GM12878 (cell line): ENCODE results near the gene DGKE.

ENCODE experiments used
- CBFB ChIP-seq: IDR thresholded peaks from 2 replicates; pipeline ENCODE4 v1.6.1; 2016; ENCODE audit warnings: antibody characterized with exemption, low read depth
- CHD4 ChIP-seq: fragments of 200-600 bp; sonication (generic); IDR thresholded peaks from 2 replicates; pipeline ENCODE4 v1.6.1; 2016; ENCODE audit warnings: mild to moderate bottlenecking
- EP300 ChIP-seq, 2 experiments: fragments of 150-350 bp in 1 of 2; IDR thresholded peaks; 2 replicates each; pipeline ENCODE4 v1.6.1; 2011 to 2012; ENCODE audit warnings: low read depth in 2 of 2, low read length in 2 of 2, borderline replicate concordance in 1 of 2, improper control_type of control experiment in 1 of 2, inconsistent platforms in 1 of 2; ENCODE audit not compliant: control insufficient read depth in 1 of 2
- KAT2A ChIP-seq: conservative IDR thresholded peaks from 2 replicates; pipeline ENCODE4 v1.6.1; 2011; ENCODE audit warnings: low read depth, low read length; ENCODE audit not compliant: control insufficient read depth
- NR2C2 ChIP-seq: IDR thresholded peaks from 2 replicates; pipeline ENCODE4 v1.6.1; 2011; ENCODE audit warnings: borderline replicate concordance, low read depth; ENCODE audit not compliant: control insufficient read depth, insufficient read length
- TF ChIP-seq, protein P1 (sequence below), 3 experiments: IDR thresholded peaks in 2 of 3; conservative IDR thresholded peaks in 1 of 3; 2 replicates each; pipeline ENCODE4 v1.5.1; 2011; ENCODE audit warnings: low read depth in 3 of 3, low read length in 3 of 3, mild to moderate bottlenecking in 3 of 3, control low read depth in 2 of 3, moderate library complexity in 2 of 3, inconsistent platforms in 1 of 3, mixed read lengths in 1 of 3; ENCODE audit not compliant: control insufficient read depth in 2 of 3, insufficient read depth in 1 of 3; ENCODE audit errors: extremely low read depth in 1 of 3

GRCh38 chr17:56817066-56817465, 16.9 kb upstream of the DGKE start:
- TF ChIP-seq, protein P1, sequence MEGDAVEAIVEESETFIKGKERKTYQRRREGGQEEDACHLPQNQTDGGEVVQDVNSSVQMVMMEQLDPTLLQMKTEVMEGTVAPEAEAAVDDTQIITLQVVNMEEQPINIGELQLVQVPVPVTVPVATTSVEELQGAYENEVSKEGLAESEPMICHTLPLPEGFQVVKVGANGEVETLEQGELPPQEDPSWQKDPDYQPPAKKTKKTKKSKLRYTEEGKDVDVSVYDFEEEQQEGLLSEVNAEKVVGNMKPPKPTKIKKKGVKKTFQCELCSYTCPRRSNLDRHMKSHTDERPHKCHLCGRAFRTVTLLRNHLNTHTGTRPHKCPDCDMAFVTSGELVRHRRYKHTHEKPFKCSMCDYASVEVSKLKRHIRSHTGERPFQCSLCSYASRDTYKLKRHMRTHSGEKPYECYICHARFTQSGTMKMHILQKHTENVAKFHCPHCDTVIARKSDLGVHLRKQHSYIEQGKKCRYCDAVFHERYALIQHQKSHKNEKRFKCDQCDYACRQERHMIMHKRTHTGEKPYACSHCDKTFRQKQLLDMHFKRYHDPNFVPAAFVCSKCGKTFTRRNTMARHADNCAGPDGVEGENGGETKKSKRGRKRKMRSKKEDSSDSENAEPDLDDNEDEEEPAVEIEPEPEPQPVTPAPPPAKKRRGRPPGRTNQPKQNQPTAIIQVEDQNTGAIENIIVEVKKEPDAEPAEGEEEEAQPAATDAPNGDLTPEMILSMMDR (IDR thresholded peaks at IDR 0.05 in 2 of 3, conservative IDR thresholded peaks at IDR 0.05 in 1 of 3; ENCODE audit: control insufficient read depth in 2 of 3, extremely low read depth in 1 of 3, insufficient read depth in 1 of 3, low read depth in 3 of 3, low read length in 3 of 3): no peak
- no peak for TF ChIP-seq CHD4
- no peak for TF ChIP-seq CBFB
- TF ChIP-seq NR2C2: no peak
- TF ChIP-seq EP300 (IDR thresholded peaks at IDR 0.05; ENCODE audit: borderline replicate concordance in 1 of 2, control insufficient read depth in 1 of 2, low read depth in 2 of 2, low read length in 2 of 2): no peak
- no peak for TF ChIP-seq KAT2A
